BJ (cell line): ENCODE results near the gene NFYA. TPM values are rescaled to one million over a fixed set of nuclear protein-coding genes. Genes with fewer than 3 reads are reported as not detected.

Source experiments
- CTCF ChIA-PET: fragments of 350-600 bp; formaldehyde crosslinking; extraction: SDS; loops from one replicate; lab custom pipeline; 2021; ENCODE audit warnings: antibody characterized with exemption, inconsistent platforms; lab: Yijun Ruan, JAX
- POLR2A ChIA-PET: fragments of 300-600 bp; sonication (Branson Sonifier 250); formaldehyde crosslinking; extraction: SDS; loops from one replicate; lab custom pipeline; 2021; ENCODE audit warnings: antibody characterized with exemption; lab: Charles Lee
- DNase-seq: peaks from one replicate; pipeline ENCODE4 v3.0.0-alpha.2; 2011; ENCODE audit warnings: low read depth
- H3K27me3 ChIP-seq: 2 replicates; pipeline ENCODE4 v1.6.0; 2011; ENCODE audit warnings: low read length; ENCODE audit not compliant: control insufficient read depth, insufficient read depth
- H3K36me3 ChIP-seq: 2 replicates; pipeline ENCODE4 v1.5.1; 2011; ENCODE audit warnings: low read length; ENCODE audit not compliant: control insufficient read depth, insufficient read depth
- H3K4me3 ChIP-seq: 2 replicates; pipeline ENCODE4 v1.5.1; 2011; ENCODE audit warnings: low read depth, mild to moderate bottlenecking, control low read depth, low read length
- CTCF ChIP-seq: IDR thresholded peaks from 2 replicates; pipeline ENCODE4 v1.5.1; 2011; ENCODE audit warnings: low read depth, mild to moderate bottlenecking, control low read depth, inconsistent platforms, low read length, moderate library complexity; ENCODE audit not compliant: insufficient read depth
- polyA plus RNA-seq: library from polyadenylated mRNA; depleted of rRNA; stranded (reverse); fragments of >200 nt; gene quantifications from 2 replicates; pipeline ENCODE4 v1.2.3, GENCODE V29; 2011

The NFYA gene
- polyA plus RNA-seq, 1 experiment: 7.6 TPM

- Histone ChIP-seq H3K27me3 (no peaks in the 10 kb centered on the region), H3K4me3 (no peak overlapping the region), H3K36me3 (no peaks in the 10 kb centered on the region)
- TF ChIP-seq CTCF: no peak
- CTCF ChIA-PET: interaction anchor here (6.1 kb wide), 1 partner anchor 12 kb away, joined by 32 read pairs; the partner anchor contains the start of gene UNC5CL
- DNase-seq: no peak
- POLR2A ChIA-PET: no interaction called here
These were observed 20.9 kb upstream of the NFYA start for GRCh38 chr6:41051873-41052272.

- no peaks in the 10 kb centered on the region for H3K36me3 ChIP-seq
- DNase-seq: no peak
- CTCF ChIA-PET: interaction anchor here (0.8 to 6.1 kb wide), 4 partner anchors 10 to 29 kb away, joined by 3 to 32 read pairs (median 4); partner anchors contain the start of genes TSPO2 and UNC5CL
These were observed 19.7 kb upstream of the NFYA start, which contains the start of gene APOBEC2 for GRCh38 chr6:41053041-41053440. TSS of gene APOBEC2 (plus strand) at chr6:41053202. CDS start at chr6:41053348, 146 bp downstream.

GRCh38 chr6:41054511-41054910 is 18.3 kb upstream of the NFYA start:
- no peak overlapping the region for H3K4me3 ChIP-seq
- ChIA-PET CTCF (interaction anchor here (0.9 to 6.1 kb wide), 5 partner anchors 12 to 26 kb away, joined by 4 to 32 read pairs (median 5); partner anchors contain the start of genes TSPO2 and UNC5CL), POLR2A (no interaction called here)
- no peaks in the 10 kb centered on the region for H3K36me3 ChIP-seq
- H3K27me3 ChIP-seq: no peaks in the 10 kb centered on the region
- DNase-seq: no peak
- TF ChIP-seq CTCF: no peak

More at GRCh38 chr6:41053041-41053440, 19.7 kb upstream of the NFYA start, which contains the start of gene APOBEC2:
- Histone ChIP-seq H3K27me3 (no peaks in the 10 kb centered on the region), H3K4me3 (no peak within 1 kb of the TSS)
- TF ChIP-seq CTCF: no peak
- POLR2A ChIA-PET: no interaction called here

DNA sequence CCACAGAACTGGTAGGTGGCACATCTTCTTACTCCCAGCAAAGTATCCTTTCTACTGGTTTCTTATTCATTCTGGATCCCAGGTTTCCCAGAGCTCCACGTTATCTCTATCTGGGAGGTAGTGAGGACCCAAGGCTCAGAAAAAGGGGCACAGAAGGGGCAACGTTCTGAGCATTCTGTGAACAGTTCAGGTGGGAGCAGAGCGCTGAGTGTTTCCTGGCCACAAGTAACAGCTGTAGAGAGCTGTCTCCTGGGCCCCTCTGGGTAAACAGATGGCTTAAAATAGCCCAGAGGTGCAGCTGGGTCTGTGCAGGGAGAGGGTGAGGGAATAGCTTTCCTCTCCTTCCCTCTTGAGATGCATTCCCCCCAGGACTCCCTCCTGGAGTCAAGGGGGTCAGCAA is 17.6 kb upstream of the NFYA start:
- ChIA-PET POLR2A (interaction anchor here (0.6 kb wide), 1 partner anchor 319 kb away, joined by 8 read pairs; no protein-coding TSS in a partner anchor), CTCF (interaction anchor here (1.1 to 6.1 kb wide), 5 partner anchors 13 to 27 kb away, joined by 4 to 32 read pairs (median 6); partner anchors contain the start of genes TSPO2 and UNC5CL)
- H3K4me3 ChIP-seq: no peak overlapping the region
- no peak for TF ChIP-seq CTCF
- no peak for DNase-seq
- H3K27me3 ChIP-seq: no peaks in the 10 kb centered on the region
- H3K36me3 ChIP-seq: no peaks in the 10 kb centered on the region

DNA sequence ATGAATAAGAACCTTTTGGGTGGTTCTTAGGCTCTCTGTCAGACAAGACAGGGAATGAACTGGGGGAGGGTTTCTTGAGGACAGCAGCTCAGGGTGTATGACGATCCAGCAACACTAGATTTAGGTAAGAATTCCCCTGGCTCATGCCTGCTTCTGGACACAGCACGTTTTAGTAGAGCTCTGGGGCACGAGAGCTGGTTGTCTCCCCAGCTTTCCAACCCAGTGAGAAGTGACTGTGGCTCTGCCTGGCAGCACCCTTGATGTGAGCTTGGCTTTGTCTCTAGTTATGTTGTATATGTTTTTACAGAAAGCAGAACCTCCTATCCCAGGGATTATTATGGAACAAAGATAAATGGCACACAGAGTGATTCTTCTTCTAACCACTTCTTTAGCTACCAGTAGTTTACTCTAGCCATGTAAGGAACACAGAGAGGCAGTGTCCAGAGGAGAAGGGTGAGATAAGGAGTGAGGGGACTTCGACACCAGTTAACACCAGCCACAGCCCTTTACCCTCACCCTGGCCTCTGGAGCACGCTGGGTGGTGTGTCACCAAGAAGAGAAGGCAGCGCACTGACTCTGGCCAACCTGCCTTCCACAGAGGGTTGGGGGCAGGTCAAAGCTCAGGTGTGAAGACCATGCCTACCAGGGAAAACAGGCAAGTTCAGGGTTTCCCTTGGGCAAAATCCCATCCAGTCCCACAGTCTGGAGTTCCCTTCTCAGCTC is 15.8 kb upstream of the NFYA start:
- ChIA-PET POLR2A (no interaction called here), CTCF (interaction anchor here (0.7 to 6.1 kb wide), 4 partner anchors 11 to 29 kb away, joined by 3 to 32 read pairs (median 6); partner anchors contain the start of gene UNC5CL)
- Histone ChIP-seq H3K27me3 (no peaks in the 10 kb centered on the region), H3K4me3 (no peak overlapping the region), H3K36me3 (0 out of 2 replicates have a peak, but pooled peaks cover 1% of the 10 kb centered on the region)
- no peak for TF ChIP-seq CTCF
- DNase-seq: no peak
